ENCODE measurements around the gene CD22.
"Not testable (repeated sequence)": the region's sequence is repeated elsewhere in the genome, so short reads cannot be mapped to it uniquely, and the experiment has no call there.

CD22 gene

DNA sequence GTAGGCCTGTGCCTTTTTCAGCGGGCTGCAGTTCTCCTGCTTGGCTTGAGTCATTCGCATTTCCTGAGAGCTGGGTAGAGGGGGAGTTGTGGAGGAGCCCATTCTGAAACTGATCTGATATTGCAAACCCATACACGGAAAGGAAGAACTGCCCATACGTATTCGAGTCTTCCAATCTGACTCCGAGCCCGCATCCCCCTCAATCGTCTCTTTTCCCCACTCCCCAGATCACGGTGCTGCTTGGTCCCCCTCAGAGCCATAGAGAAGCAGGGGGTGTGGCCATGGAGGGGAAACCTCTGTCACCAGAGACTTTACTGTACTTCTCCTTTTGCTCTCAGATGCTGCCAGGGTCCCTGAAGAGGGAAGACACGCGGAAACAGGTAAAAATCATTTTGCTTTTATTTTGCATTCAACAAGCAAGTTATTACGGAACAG, at the start of gene CD22:
CD22 (plus strand) TSS at position 337 of the 435 bp plus-strand sequence. CDS start 2,854 bp downstream, outside the sequence.
- DNase-seq, result peak; percentile 29 to 84

DNA sequence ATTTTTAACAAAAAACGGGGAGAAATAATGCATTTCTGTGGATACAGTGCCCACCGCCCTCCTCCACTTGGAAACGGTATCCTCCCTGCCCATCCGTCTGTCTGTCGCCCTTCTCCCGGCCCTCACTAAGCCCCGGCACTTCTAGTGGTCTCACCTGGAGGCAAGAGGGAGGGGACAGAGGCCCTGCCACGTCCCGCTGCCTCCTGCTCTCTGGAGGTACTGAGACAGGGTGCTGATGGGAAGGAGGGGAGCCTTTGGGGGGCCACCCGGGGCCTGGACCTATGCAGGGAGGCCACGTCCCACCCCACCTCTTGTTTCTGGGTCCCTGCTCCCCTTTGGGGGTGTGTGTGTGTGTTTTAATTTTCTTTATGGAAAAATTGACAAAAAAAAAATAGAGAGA, 49.6 kb upstream of the CD22 start:
- no peak for DNase-seq

DNA sequence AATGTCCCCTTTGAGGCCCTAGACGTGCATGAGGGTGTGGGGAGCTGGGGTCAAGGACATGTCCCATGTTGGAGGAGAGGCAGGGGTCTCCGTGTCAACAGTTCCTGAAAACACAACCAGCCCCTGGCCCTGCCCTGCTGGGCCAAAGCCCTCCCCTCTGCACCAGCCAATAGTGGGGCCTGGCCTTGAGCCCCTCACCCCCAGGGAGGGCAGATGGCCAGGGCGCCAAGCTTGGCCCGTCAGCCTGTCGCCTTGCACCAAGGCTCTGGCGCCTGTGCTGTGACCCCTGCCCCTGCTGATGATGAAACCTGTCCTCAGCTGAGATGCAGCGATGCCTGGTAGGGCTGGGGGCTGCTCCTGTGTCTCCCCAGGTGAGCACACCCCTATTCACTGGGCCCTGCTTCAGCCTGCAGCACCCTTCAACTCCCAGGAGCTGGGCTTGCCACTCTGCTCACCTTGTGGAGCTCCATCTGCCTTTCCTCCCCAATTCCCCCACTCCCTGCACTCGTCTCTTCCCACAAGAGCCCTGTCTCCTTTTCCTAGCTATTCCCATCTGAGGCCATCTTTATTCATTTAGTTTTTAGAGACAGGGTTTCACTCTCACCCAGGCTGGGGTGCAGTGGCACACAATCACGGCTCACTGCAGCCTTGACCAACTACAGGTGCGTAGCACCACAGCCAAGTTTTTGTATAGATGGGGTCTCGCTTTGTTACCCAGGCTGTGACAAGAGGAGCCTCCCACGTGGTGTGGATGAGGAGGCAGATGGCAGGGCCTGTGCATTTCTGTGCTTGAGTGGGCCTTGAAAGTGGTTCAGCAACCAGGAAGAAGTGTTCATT, 48.8 kb upstream of the CD22 start:
- DNase-seq, result no peak

DNA sequence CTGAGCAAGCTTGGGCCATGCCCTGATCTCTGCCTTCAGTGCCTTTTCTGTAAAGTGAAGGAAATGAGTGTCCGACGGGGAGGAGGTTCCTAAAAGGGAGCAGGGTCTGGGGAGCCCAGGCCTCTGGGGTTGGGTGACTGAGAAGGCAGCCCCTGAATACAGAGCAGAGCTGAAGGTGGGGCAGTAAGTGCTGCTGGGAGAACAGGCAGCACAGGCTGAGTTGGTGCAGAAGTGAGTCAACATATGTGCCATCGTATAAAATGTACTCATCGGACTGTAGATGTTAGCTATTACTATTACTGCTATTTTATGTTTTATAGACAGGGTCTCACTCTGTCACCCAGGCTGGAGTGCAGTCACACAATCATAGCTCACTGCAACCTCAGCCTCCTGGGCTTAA, 47.7 kb upstream of the CD22 start:
- no peak for DNase-seq

DNA sequence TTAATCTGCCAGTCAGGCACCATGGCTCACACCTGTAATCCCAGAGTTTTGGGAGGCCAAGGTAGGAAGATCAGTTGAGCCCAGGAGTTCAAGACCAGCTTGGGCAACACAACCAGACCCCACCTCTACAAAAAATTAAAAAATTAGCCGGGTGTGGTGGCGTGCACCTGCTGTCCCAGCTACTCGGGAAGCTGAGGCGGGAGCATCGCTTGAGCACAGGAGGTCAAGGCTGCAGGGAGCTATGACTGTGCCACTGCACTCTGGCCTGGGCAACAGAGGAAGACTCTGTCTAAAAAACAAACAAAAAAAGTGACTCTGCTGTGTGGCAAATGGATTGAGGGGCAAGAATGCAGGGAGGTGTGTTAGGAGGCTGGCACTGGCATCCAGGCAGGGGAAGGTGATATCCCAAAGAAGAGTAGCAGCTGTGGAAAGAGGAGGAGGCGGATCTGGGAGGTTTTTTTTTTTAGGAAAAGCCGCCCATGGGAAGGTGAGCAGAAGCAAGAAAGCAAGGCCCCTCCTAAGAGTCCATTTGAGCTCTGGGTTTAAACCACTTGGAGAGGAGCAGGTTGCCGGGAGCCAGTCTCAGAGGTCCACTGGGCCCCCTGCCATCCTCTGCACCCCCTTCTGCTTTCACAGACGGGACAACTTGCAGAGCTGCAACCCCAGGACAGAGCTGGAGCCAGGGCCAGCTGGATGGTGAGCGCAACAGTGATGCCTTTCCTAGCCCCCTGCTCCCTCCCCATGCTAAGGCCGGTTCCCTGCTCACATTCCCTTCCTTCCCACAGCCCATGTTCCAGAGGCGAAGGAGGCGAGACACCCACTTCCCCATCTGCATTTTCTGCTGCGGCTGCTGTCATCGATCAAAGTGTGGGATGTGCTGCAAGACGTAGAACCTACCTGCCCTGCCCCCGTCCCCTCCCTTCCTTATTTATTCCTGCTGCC, 44.6 kb upstream of the CD22 start:
- no peak for DNase-seq

DNA sequence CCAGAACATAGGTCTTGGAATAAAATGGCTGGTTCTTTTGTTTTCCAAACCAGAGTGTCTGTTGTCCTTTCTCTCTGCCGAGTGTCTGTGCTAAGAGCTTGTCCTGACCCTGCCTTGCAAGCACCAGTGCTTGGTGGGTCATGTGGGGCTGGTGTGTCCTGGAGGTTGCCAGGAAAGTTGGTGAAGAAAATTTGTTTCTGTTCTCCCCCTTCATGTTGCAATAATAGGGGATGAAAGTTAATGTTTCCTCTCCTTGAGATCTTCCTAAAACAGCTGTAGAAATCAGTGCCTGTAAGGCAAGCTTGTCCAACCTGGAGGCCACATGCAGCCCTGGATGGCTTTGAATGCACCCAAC, 43.9 kb upstream of the CD22 start:
- no peak for DNase-seq

DNA sequence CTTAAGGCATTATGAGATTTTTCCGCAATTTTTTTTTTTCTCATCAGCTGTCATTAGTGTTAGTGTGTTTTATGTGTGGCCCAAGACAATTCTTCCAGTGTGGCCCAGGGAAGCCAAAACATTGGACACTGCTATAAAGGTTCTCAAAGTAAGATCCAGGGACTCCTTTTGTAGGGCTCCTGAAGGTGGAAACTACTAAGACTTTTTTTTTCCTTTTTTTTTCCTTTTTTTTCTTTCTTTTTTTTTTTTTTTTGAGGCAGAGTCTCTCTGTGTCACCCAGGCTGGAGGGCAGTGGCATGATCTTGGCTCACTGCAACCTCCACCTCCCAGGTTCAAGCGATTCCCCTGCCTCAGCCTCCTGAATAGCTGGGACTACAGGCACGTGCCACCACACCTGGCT, 43.5 kb upstream of the CD22 start:
- DNase-seq, result not testable (repeated sequence)

DNA sequence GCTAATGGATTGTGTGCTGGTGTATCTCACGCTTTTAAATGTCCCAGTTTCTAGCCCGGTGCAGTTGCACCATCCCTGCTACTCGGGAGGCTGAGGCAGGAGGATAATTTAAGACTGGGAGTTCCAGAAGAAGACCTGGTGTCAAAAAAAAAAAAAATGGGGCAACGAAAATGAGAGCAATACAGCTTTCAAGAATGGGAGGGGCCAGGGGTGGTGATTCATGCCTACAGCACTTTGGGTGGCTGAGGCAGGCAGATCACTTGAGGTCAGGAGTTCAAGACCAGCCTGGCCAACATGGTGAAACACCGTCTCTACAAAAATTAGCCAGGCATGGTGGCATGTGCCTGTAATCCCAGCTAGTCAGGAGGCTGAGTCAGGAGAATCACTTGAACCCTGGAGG, 42.9 kb upstream of the CD22 start:
- DNase-seq, result not testable (repeated sequence)

DNA sequence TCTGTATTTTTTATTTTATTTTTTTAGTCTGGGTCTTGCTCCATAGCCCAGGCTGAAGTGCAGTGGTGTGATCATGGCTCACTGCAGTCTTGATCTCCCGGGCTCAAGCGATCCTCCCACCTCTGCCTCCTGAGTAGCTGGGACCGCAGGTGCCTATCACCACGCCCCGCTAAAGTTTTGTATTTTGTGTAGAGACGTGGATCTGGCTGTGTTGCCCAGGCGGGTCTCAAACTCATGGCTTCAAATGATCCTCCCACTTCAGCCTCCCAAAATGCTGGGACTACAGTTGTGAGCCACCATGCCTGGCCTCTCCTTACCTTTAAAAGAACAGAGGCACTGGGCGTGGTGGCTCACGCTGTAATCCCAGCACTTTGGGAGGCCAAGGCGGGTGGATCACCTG, 41.3 kb upstream of the CD22 start:
- no peak for DNase-seq

DNA sequence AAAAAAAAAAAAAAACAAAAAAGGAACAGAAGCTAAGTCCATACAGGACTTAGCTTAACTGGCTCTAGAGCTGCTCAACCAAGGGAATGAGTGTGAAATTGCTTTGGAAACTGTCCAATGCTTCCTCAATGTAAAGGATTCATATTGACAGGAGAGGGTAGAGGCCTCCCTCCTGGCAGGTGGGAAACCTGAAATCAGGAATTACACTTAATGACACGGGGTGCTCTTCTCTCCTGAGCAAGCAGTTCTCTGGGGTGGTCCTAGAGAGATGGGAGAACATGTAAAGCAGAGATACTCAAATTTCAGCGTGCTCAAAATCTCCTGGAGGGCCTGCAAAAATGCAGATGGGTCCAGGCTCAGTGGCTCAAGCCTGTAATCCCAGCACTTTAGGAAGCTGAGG, 40.7 kb upstream of the CD22 start:
- DNase-seq, result no peak

DNA sequence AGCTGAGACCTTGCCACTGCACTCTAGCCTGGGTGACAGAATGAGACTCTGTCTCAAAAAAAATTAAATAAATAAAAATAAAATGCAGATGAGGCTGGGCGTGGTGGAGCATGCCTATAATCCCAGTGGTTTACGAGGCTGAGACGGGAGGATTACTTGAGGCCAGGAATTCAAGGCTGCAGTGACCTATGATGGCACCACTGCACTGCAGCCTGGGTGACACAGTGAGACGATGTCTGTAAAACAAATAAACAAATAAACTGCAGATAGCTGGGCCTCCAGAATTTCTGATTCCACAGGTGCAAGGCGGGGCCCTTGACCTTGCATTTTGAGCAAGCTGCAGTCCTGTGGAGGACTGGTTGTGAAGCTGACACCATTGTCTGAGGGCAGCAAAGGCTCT, 40.1 kb upstream of the CD22 start:
- no peak for DNase-seq

DNA sequence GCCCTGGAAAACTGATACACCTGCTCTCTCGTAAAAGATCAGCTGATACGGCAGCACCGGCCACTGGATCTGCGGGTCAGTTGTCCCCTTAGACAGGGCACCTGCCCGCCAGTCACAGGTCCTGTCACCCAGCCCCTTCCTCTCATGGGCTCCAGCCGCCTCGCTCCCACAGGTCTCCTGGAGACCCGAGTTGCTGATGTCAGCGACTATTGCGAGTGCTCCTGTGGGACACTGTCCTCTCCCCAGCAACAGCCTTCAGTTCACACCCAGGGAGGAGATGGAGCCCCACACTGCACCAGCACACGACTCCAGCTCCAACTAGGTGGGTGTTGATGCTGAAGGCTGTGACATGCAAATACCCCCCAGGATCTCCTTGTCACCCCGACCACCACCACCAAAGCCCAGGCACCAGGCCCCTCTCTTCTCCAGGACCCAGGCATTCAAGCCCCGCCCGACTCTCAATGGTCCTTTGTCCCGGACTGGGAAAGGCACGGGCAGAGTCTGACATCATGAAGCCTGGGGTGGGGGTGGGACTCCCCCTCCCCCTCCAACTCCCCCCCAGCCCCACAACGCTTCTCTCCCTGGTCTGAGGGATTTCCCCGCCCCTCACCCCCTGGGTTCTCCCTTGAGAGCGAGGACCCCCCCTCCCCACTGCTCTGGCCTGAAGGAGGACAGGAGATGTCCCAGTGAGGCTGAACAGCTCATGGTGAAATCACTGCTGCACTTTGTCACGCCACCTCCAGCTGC, 38.4 kb upstream of the CD22 start:
- no peak for DNase-seq

DNA sequence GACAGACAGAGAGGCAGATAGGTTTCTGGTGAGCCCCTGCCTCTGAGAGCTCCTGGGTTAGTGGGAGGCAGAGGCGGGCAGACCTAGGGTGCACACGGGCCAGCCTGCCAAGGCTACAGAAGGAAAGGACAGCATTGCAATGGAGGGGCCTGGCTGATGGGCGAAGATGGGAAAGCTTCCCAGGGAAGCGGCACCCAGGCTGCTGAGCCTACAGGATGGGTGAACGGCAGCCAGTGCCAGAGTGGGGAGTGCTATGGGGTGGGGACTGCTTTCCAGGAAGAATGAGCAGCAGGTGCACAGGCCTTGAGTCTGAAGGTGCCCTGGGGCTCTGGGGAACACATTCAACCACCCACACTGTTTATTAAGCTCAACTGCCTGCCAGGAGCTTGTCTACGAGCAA, 37.7 kb upstream of the CD22 start:
- DNase-seq, result no peak

DNA sequence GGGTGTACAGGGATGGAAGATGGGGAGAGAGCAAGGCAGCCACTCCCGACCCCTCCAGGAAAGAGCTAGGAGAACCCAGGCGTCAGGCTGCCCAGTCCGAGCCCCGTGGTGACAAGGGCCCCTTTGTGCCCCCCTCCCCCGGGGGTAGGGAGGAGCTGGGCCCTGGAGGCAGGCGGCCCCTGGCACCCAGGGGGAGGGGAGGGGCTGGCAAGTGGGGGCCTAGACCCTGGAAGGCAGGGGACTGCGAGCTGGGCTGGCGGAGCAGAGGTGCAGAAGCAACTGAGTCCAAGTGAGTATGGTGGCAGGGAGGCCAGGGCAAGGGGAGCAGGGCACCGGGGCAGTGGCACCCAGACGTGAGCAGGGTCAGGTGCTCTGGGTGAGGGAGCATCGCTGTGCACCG, 37.1 kb upstream of the CD22 start, which contains the start of gene MAG:
MAG (plus strand) TSS at position 246 of the 400 bp plus-strand sequence. CDS start 3,248 bp downstream, outside the sequence.
- DNase-seq, result no peak

DNA sequence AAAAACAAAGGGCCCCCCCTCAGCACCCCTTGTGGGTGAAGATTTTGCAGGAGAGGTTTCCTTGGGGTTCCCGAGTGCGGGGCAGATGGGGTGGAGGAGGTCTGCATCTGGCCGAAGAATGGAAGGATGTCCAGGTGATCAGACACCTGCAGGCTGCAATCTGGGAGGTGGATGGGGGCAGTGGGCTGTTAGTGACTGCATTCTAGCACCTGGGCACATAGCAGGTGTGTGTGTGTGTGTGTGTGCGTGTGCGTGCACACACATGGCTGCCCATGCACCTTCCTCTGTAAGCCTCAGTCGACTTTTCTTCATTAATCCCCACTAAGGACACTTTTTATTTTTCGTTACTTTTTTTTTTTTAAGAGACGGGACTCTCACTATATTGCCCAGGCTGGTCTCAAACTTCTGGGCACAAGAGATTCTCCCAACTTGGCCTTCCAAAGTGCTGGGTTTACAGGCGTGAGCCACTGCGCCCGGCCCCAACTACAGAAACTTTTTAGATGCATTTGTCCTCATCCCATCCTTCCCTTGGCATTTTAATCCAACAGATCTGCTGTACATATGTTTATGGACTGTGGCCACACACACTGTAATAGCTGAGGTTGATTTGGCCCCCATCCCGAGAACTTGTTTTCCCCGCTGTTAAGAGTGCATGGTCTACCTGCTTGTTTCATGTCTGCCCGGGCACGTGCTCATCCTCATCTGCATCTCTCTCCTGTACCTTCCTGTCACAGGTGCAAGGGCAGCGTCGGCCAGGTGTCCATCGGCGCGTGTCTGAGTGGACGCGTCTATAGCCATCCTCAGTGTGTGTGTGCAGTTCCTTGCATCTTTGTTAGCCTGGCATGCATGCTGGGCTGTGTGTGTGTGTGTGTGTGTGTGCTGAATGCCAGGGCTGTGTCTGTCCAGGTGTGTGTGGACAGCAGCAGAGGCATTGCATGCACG, 36.3 kb upstream of the CD22 start:
- no peak for DNase-seq

DNA sequence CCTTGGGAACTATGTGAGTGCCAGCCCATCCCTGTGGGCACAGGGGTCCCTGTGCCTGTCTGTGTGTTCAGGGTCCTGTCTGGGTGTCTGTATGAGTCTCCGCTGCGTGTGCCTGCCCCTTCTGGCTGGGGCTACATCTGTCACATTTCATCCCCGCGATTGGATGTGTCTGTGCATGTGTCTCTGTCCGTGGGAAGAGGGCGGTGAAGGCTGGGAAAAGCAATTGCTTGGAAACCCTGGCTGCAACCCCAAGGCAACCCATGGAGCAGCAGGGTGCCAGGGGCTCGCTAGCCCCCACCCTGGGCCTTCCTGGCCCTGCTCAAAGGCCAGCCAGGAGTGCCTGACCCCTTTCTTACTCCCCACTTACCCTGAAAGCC, 35.6 kb upstream of the CD22 start:
- no peak for DNase-seq

DNA sequence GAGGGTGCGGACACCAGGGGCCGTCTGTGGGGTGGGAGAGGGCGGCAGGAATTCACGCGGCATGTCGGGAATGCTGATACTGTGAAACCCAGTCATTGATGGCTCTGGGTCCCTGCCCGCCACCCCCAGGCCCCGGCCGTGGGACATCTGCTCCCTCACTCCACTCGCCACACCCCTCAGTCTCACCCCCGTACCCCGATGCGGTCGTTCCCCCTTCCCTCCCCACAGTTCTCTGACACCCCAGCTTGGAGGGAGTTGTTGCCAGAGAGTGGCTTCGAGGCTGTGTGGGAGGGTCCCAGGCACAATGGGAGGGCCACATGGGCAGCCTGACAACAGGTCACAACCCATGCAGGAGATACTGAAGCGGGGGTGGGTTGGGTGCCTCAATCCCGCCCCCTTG, 35.2 kb upstream of the CD22 start:
- DNase-seq, result no peak

DNA sequence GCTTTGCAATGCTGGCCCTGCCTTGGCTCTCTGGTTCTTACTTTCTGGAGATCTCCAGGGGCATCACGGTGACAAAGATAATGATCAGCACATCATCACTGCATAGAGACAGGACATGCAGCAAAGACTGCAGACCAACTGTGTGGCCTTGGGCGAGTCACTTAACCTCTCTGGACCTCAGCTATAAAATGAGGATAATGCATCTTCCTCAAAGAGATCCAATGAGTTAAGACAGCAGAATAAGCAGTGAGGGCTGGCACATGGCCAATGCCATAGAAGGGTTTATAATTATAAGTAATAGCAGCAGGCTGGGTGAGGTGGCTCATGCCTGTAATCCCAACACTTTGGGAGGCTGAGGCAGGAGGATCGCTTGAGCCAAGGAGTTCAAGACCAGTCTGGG, 34.7 kb upstream of the CD22 start:
- no peak for DNase-seq

DNA sequence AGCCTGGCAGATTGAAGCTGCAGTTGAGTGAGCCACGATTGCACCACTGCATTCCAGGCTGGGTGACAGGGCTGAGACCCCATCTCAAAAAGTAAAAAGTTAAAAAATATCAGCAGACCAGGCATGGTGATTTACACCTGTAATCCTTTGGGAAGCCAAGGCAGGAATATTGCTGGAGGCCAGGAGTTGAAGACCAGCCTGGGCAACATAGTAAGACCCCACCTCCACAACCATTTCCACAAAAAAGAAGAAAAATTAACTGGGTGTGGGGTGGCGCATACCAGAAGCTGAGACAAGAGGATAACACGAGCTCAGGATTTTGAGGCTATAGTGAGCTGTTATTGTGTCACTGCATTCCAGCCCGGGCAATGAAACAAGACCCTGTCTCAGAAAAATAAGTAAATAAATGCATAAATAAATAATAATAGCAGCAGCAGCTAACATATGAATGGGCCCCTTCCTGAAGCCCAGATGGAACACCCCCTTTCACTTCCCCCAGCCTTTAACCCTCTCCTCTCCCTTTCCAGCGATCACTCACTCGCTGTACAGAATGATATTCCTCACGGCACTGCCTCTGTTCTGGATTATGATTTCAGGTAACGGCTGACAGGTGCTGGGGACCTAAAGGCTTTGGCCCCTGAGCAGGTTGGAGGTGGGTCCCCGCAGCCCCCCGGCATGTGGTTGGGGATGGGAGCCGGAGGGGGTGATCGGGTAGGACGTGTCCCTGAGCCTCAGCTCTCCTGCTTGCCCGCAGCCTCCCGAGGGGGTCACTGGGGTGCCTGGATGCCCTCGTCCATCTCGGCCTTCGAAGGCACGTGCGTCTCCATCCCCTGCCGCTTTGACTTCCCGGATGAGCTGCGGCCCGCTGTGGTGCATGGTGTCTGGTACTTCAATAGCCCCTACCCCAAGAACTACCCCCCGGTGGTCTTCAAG, 33.9 kb upstream of the CD22 start:
- no peak for DNase-seq

DNA sequence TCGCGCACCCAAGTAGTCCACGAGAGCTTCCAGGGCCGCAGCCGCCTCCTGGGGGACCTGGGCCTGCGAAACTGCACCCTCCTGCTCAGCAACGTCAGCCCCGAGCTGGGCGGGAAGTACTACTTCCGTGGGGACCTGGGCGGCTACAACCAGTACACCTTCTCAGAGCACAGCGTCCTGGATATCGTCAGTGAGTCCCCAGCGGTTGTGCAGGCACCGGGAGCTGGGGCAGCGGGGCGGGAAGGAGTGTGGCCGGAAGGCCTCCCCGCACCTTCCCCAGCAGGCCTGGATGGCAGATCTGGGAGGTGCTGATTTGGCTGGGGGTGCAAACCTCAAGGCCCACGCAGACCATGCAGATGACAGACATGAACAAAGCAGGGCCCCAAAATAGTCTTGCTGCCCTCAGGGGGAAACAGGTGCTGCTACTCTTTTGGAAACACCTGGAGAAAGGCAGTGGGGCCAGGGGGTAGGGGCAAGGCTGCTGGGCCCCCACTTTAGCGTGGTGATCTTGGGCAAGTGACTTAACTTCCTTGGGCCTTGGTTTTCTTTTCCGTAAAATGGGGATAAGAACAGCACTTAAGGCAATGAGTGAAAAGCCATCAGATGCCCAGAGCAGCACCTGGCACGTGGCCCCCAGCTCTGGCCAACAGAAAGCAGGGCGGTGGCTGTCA, 33.1 kb upstream of the CD22 start:
- DNase-seq, result peak in 1 of 2 donors; percentile 15
